Stomach (tissue), 4 donors: ENCODE data around the gene STYXL1.

Experiments used
- POLR2A ChIP-seq, 4 donors: fragments of 450-650 bp; IDR thresholded peaks; one replicate each; pipeline ENCODE4 v1.6.1; 2016; ENCODE audit warnings: antibody characterized with exemption in 4 of 4, control low read depth in 2 of 4, mild to moderate bottlenecking in 1 of 4, moderate library complexity in 1 of 4
- TF ChIP-seq, protein P1 (sequence below), 7 experiments: fragments of 450-650 bp in 4 of 7; fragments of 200-600 bp in 3 of 7; sonication (generic) in 3 of 7; IDR thresholded peaks; one replicate each; pipeline ENCODE4 v1.5.1; 2016 to 2019; ENCODE audit warnings: antibody characterized with exemption in 7 of 7, control low read depth in 2 of 7, mild to moderate bottlenecking in 1 of 7

DNA sequence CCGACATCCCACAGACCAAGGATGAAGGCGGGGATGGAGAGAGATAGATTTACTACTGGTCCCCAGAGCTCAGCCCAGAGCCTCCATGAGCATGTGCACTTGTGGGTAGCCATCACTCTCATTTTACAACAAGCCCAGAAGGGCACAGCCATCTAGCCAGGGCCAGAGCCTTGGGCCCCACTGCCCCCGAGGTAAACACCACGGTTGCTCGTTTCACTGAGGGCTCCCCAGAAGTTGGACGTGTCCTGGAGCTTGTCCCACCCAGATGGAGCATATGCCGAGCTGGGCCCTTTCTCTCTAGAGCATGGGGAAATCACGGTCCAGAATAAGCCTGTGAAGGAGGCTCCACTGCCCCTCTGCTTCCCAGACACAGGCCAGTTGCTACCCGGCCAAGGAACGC lies 44.4 kb downstream of the STYXL1 start:
- TF ChIP-seq, protein P1, sequence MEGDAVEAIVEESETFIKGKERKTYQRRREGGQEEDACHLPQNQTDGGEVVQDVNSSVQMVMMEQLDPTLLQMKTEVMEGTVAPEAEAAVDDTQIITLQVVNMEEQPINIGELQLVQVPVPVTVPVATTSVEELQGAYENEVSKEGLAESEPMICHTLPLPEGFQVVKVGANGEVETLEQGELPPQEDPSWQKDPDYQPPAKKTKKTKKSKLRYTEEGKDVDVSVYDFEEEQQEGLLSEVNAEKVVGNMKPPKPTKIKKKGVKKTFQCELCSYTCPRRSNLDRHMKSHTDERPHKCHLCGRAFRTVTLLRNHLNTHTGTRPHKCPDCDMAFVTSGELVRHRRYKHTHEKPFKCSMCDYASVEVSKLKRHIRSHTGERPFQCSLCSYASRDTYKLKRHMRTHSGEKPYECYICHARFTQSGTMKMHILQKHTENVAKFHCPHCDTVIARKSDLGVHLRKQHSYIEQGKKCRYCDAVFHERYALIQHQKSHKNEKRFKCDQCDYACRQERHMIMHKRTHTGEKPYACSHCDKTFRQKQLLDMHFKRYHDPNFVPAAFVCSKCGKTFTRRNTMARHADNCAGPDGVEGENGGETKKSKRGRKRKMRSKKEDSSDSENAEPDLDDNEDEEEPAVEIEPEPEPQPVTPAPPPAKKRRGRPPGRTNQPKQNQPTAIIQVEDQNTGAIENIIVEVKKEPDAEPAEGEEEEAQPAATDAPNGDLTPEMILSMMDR (IDR thresholded peaks at IDR 0.05) = no peak
- TF ChIP-seq POLR2A (IDR thresholded peaks at IDR 0.05) = no peak
